Measurements from ENCODE around the gene ANTXR2. TPM values are rescaled to one million over a fixed set of nuclear protein-coding genes. Genes with fewer than 3 reads are reported as not detected.

Gene ANTXR2
- total and polyA plus RNA-seq, 9 of the 15 experiments (the other 6 are each of a cell fraction or from before 2014, with no cell fraction given): 10.1 to 83.8 (median 60.3) TPM

- TF ChIP-seq, protein P1, sequence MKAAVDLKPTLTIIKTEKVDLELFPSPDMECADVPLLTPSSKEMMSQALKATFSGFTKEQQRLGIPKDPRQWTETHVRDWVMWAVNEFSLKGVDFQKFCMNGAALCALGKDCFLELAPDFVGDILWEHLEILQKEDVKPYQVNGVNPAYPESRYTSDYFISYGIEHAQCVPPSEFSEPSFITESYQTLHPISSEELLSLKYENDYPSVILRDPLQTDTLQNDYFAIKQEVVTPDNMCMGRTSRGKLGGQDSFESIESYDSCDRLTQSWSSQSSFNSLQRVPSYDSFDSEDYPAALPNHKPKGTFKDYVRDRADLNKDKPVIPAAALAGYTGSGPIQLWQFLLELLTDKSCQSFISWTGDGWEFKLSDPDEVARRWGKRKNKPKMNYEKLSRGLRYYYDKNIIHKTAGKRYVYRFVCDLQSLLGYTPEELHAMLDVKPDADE (conservative IDR thresholded peaks at IDR 0.05; ENCODE audit: control insufficient read depth, low read depth, low read length): no peak
- TF ChIP-seq HNRNPL (IDR thresholded peaks at IDR 0.05; ENCODE audit: low read depth, low read length) (no peak), SETDB1 (IDR thresholded peaks at IDR 0.05; ENCODE audit: low read length) (no peak), ZSCAN32 (CRISPR knock-in tag; IDR thresholded peaks at IDR 0.05) (no peak)
Measured at GRCh38 chr4:80094191-80094590, 21.2 kb upstream of the ANTXR2 start (continued).

DNA sequence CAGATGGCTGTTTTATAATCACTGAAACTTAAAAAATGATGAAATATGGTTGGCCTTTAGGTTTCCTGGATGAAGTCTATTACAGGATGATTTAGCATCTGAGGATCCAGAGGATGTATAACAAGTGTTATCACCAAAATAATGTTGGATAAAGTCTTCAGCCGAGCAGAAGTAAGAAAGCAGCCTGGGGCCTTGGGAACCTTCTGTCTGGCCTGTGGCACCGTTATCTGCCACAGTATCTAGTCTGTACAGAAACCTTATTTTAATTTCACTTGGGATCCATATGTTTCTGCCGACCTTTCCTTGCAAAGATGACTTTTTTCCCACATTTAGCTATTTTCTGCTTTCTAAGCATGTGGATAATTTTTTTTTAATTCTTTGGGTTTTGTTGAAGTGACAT is 20.5 kb upstream of the ANTXR2 start:
- no peaks in the 10 kb centered on the region for H3K27me3 ChIP-seq (ENCODE audit: control insufficient read depth in 2 of 2, insufficient read depth in 2 of 2, low read length in 2 of 2)
- no peak for ATAC-seq
- no peaks in the 10 kb centered on the region for H3K36me3 ChIP-seq (ENCODE audit: control insufficient read depth, insufficient read depth, low read length)
- ChIA-PET POLR2A (no interaction called here), CTCF (ENCODE audit: low intra/inter-chr PET ratio) (no interaction called here)
- H3K4me3 ChIP-seq: no peak overlapping the region
- H3K27ac ChIP-seq (ENCODE audit: extremely low read depth, low read depth, low read length): no peak overlapping the region
- no peak overlapping the region for H3K4me2 ChIP-seq (ENCODE audit: insufficient read depth, low read length)
- no peaks in the 10 kb centered on the region for H4K20me1 ChIP-seq (replicated peaks; ENCODE audit: control insufficient read depth, insufficient read depth, low read length)
- DNase-seq (ENCODE audit: extremely low read depth in 1 of 4, low spot score in 3 of 4): no peak
- WGBS (ENCODE audit: insufficient coverage, low coverage, missing lambda C conversion rate): 26% methylated on average over 3 of the region's 3 CpGs
- no peaks in the 10 kb centered on the region for H3K9me1 ChIP-seq (ENCODE audit: control insufficient read depth, insufficient read depth, low read length)
- TF ChIP-seq NONO (IDR thresholded peaks at IDR 0.05; ENCODE audit: low read depth in 2 of 2, low read length in 1 of 2) (no peak), KAT2B (IDR thresholded peaks at IDR 0.05; ENCODE audit: low read depth, low read length) (no peak), SRSF9 (IDR thresholded peaks at IDR 0.05; ENCODE audit: borderline replicate concordance, low read depth, low read length) (no peak), ZBED1 (IDR thresholded peaks at IDR 0.05) (no peak)
- in situ Hi-C loops (cut with MboI) (no loop called here), intact Hi-C loops (cut with micrococcal nuclease) (no loop called here)
- no peak overlapping the region for H2AFZ ChIP-seq (ENCODE audit: low read depth, low read length)
- no TSS peak for BruUV-seq (replicated peaks)
- H3K79me2 ChIP-seq (ENCODE audit: control insufficient read depth, insufficient read depth, low read length): no peaks in the 10 kb centered on the region
- FAIRE-seq: no peak
- H3K4me1 ChIP-seq (replicated peaks in 1 of 2; ENCODE audit: control insufficient read depth in 2 of 2, insufficient read depth in 2 of 2, low read length in 2 of 2): peaks cover 0 to 20% of the 10 kb centered on the region in 2 experiments; a peak in 4 of 5 replicates
- no peaks in the 10 kb centered on the region for H3K9me3 ChIP-seq (replicated peaks; ENCODE audit: control insufficient read depth, insufficient read depth, low read depth, low read length)
- H3K9ac ChIP-seq (ENCODE audit: insufficient read depth in 1 of 2, low read depth in 2 of 2, low read length in 2 of 2): no peak overlapping the region

Data from K562 (cell line).